HG02798 (cell line): ENCODE results near the gene HTRA1.

Source experiments
- ATAC-seq: cut with Tn5 transposase; IDR thresholded peaks from one replicate; pipeline ENCODE4 v1.9.1; 2021; ENCODE audit warnings: mild to moderate bottlenecking; ENCODE audit not compliant: unreplicated experiment, poor library complexity

HTRA1 gene

GRCh38 chr10:122510326-122510725, 49.0 kb downstream of the HTRA1 start:
- ATAC-seq: no peak

GRCh38 chr10:122510736-122511135, 49.4 kb downstream of the HTRA1 start:
- ATAC-seq: no peak

GRCh38 chr10:122513053-122513452, 51.7 kb downstream of the HTRA1 start:
- no peak for ATAC-seq

- ATAC-seq: no peak
These were observed 52.9 kb downstream of the HTRA1 start for GRCh38 chr10:122514045-122514840.

GRCh38 chr10:122515022-122515424, 53.7 kb downstream of the HTRA1 start:
- no peak for ATAC-seq

GRCh38 chr10:122515588-122516231, 54.4 kb downstream of the HTRA1 start:
- peak; percentile 70 for ATAC-seq

GRCh38 chr10:122516734-122517133, 55.4 kb downstream of the HTRA1 start:
- no peak for ATAC-seq

GRCh38 chr10:122519144-122519543, 57.8 kb downstream of the HTRA1 start:
- no peak for ATAC-seq

- ATAC-seq: no peak
These were observed 58.5 kb downstream of the HTRA1 start for GRCh38 chr10:122519873-122520272.

- ATAC-seq: no peak
These were observed 59.7 kb downstream of the HTRA1 start for GRCh38 chr10:122521011-122521410.

- ATAC-seq: no peak
These were observed 63.5 kb downstream of the HTRA1 start for GRCh38 chr10:122524811-122525210.

- ATAC-seq: no peak
These were observed 64.4 kb downstream of the HTRA1 start for GRCh38 chr10:122525788-122526187.

- no peak for ATAC-seq
These were observed 65.5 kb downstream of the HTRA1 start for GRCh38 chr10:122526892-122527291.

GRCh38 chr10:122530177-122530576, 68.8 kb downstream of the HTRA1 start:
- no peak for ATAC-seq

GRCh38 chr10:122531261-122531660, 69.9 kb downstream of the HTRA1 start:
- ATAC-seq: no peak

- no peak for ATAC-seq
These were observed 70.6 kb downstream of the HTRA1 start for GRCh38 chr10:122531939-122532338.

- ATAC-seq: no peak
These were observed 71.4 kb downstream of the HTRA1 start for GRCh38 chr10:122532601-122533296.

- no peak for ATAC-seq
These were observed 76.2 kb downstream of the HTRA1 start for GRCh38 chr10:122537545-122537944.

- no peak for ATAC-seq
These were observed 80.2 kb downstream of the HTRA1 start for GRCh38 chr10:122541541-122542002.

GRCh38 chr10:122543676-122544445, 82.5 kb downstream of the HTRA1 start:
- ATAC-seq: no peak
